WERI-Rb-1 (cell line): ENCODE data around the gene MAP2K2.
"Not testable (repeated sequence)": the region's sequence is repeated elsewhere in the genome, so short reads cannot be mapped to it uniquely, and the experiment has no call there.

ENCODE experiments used
- DNase-seq: peaks from one replicate; pipeline ENCODE4 v3.0.0-alpha.2; 2020
- H3K27ac ChIP-seq: fragments of 250-450 bp; sonication (Bioruptor Pico); 2 replicates; pipeline ENCODE4 v1.5.1; 2020; ENCODE audit warnings: mild to moderate bottlenecking, moderate library complexity
- H3K27me3 ChIP-seq: fragments of 250-450 bp; sonication (Bioruptor Pico); 2 replicates; pipeline ENCODE4 v1.5.1; 2021; ENCODE audit warnings: mild to moderate bottlenecking, low read depth, moderate library complexity; ENCODE audit not compliant: insufficient read depth, severe bottlenecking
- H3K36me3 ChIP-seq: fragments of 250-450 bp; sonication (Bioruptor Pico); 2 replicates; pipeline ENCODE4 v1.5.1; 2020; ENCODE audit warnings: mild to moderate bottlenecking, moderate library complexity
- H3K4me3 ChIP-seq: 2 replicates; pipeline ENCODE4 v1.5.1; 2011; ENCODE audit warnings: low read depth, mild to moderate bottlenecking, control low read depth, low read length
- H3K9me3 ChIP-seq: fragments of 250-450 bp; sonication (Bioruptor Pico); 2 replicates; pipeline ENCODE4 v1.5.1; 2021; ENCODE audit warnings: mild to moderate bottlenecking, moderate library complexity; ENCODE audit not compliant: severe bottlenecking
- CTCF ChIP-seq: IDR thresholded peaks from 2 replicates; pipeline ENCODE4 v1.5.1; 2011; ENCODE audit warnings: low read depth, mild to moderate bottlenecking, control low read depth, inconsistent platforms, low read length

MAP2K2 gene

GRCh38 chr19:4134351-4134750 lies 10.4 kb upstream of the MAP2K2 start:
- no peak for DNase-seq
- Histone ChIP-seq H3K4me3 (no peak overlapping the region), H3K36me3 (no peaks in the 10 kb centered on the region), H3K27me3 (no peaks in the 10 kb centered on the region), H3K9me3 (no peaks in the 10 kb centered on the region), H3K27ac (no peak overlapping the region)
- no peak for TF ChIP-seq CTCF

- no peaks in the 10 kb centered on the region for H3K27me3 ChIP-seq
- H3K9me3 ChIP-seq = no peaks in the 10 kb centered on the region
- DNase-seq = no peak
- no peak overlapping the region; the same call in 1 of the 2 replicates for H3K27ac ChIP-seq
- H3K36me3 ChIP-seq = no peaks in the 10 kb centered on the region
- H3K4me3 ChIP-seq = no peak overlapping the region
- TF ChIP-seq CTCF = no peak
Measured at GRCh38 chr19:4130744-4131438, 7.0 kb upstream of the MAP2K2 start.

GRCh38 chr19:4129050-4129449 lies 5.1 kb upstream of the MAP2K2 start:
- not testable (repeated sequence) for H3K27ac ChIP-seq, H3K9me3 ChIP-seq

GRCh38 chr19:4127322-4127721 lies 3.4 kb upstream of the MAP2K2 start:
- not testable (repeated sequence) for H3K36me3 ChIP-seq, H3K27me3 ChIP-seq, H3K27ac ChIP-seq, H3K9me3 ChIP-seq, DNase-seq, H3K4me3 ChIP-seq

More at GRCh38 chr19:4129050-4129449, 5.1 kb upstream of the MAP2K2 start:
- not testable (repeated sequence) for DNase-seq, H3K27me3 ChIP-seq, H3K4me3 ChIP-seq, H3K36me3 ChIP-seq

- Histone ChIP-seq H3K27me3 (no peaks in the 10 kb centered on the region), H3K36me3 (peaks cover 14% of the 10 kb centered on the region), H3K9me3 (no peaks in the 10 kb centered on the region), H3K27ac (no peak overlapping the region; the same call in 1 of the 2 replicates), H3K4me3 (peak overlapping the region; percentile 81)
- no peak for TF ChIP-seq CTCF
- DNase-seq = no peak
Measured at GRCh38 chr19:4124638-4125037, 716 bp upstream of the MAP2K2 start.

GRCh38 chr19:4122480-4122879 lies 1.4 kb downstream of the MAP2K2 start:
- H3K27me3 ChIP-seq = no peaks in the 10 kb centered on the region
- no peak for TF ChIP-seq CTCF
- no peaks in the 10 kb centered on the region for H3K9me3 ChIP-seq
- H3K27ac ChIP-seq = no peak overlapping the region
- peaks cover 30% of the 10 kb centered on the region for H3K36me3 ChIP-seq
- DNase-seq = no peak
- H3K4me3 ChIP-seq = no peak overlapping the region; the same call in 1 of the 2 replicates

GRCh38 chr19:4121815-4122214 lies 2.1 kb downstream of the MAP2K2 start:
- Histone ChIP-seq H3K27ac (no peak overlapping the region), H3K27me3 (no peaks in the 10 kb centered on the region)
- TF ChIP-seq CTCF = no peak

More at GRCh38 chr19:4121815-4122214, 2.1 kb downstream of the MAP2K2 start:
- DNase-seq = no peak
- H3K4me3 ChIP-seq = no peak overlapping the region
- H3K9me3 ChIP-seq = no peaks in the 10 kb centered on the region
- H3K36me3 ChIP-seq = peaks cover 36% of the 10 kb centered on the region
